Adrenal gland (tissue), 12 donors: ENCODE measurements around the gene CSNK2A2. TPM values are rescaled to one million over a fixed set of nuclear protein-coding genes. Genes with fewer than 3 reads are reported as not detected.

Experiments
- DNase-seq, 7 donors: peaks; one replicate each; pipeline ENCODE4 v3.0.0-alpha.2; 2019 to 2020
- H3K27ac ChIP-seq, 5 donors: fragments of 200-600 bp; sonication (generic) in 4 of 5; 1 replicate in 3 of 5; 2 replicates in 2 of 5; pipeline versions ENCODE4 v1.5.1 to v1.8.0; 2016 to 2020; ENCODE audit warnings: mild to moderate bottlenecking in 1 of 5
- H3K27me3 ChIP-seq: fragments of 200-600 bp; 2 replicates; pipeline ENCODE4 v1.8.0; 2021
- H3K36me3 ChIP-seq, 2 donors: fragments of 200-600 bp; replicated peaks in 1 of 2; 1 replicate in 1 of 2; 2 replicates in 1 of 2; pipeline versions ENCODE4 v1.5.1 to v1.8.0; 2018 to 2022
- H3K4me1 ChIP-seq, 2 donors: fragments of 200-600 bp; replicated peaks in 1 of 2; 1 replicate in 1 of 2; 2 replicates in 1 of 2; pipeline versions ENCODE4 v1.5.1 to v1.8.0; 2018 to 2021
- H3K4me3 ChIP-seq, 4 donors: fragments of 200-600 bp; sonication (generic) in 3 of 4; one replicate each; pipeline ENCODE4 v1.5.1; 2016 to 2018
- H3K9me3 ChIP-seq, 3 donors: fragments of 200-600 bp; sonication (generic) in 1 of 3; replicated peaks in 1 of 3; 1 replicate in 2 of 3; 2 replicates in 1 of 3; pipeline versions ENCODE4 v1.5.1 to v1.8.0; 2016 to 2021
- CTCF ChIP-seq, 6 experiments: fragments of 450-650 bp in 4 of 6; fragments of 200-600 bp in 2 of 6; sonication (generic) in 1 of 6; IDR thresholded peaks; 1 replicate in 5 of 6; 2 replicates in 1 of 6; pipeline versions ENCODE4 v1.5.1 to v1.8.0; 2016 to 2021; ENCODE audit warnings: antibody characterized with exemption in 6 of 6, mild to moderate bottlenecking in 2 of 6, moderate library complexity in 1 of 6
- POLR2A ChIP-seq, 2 donors: fragments of 450-650 bp; IDR thresholded peaks; one replicate each; pipeline ENCODE4 v1.6.1; 2017; ENCODE audit warnings: antibody characterized with exemption in 2 of 2, mild to moderate bottlenecking in 2 of 2, moderate library complexity in 1 of 2
- WGBS, 4 donors: extraction: QIAGEN DNeasy Blood & Tissue Kit in 2 of 4; methylation state at CpG; one replicate each; pipeline versions ENCODE4 v1.1.5 to v1.1.7; 2013 to 2017; 5-methylcytosine and 5-hydroxymethylcytosine counted together
- intact Hi-C, 2 donors: fragments of 100-400 bp; cut with DNase I; formaldehyde crosslinking; loops; one replicate each; pipeline versions ENCODE4 v1.14.1 to v1.15.0; 2022 to 2023
- polyA plus RNA-seq, 3 donors: library from polyadenylated mRNA; stranded (reverse); fragments of 200-250 nt in 2 of 3; fragments of 350-450 nt in 1 of 3; fragmentation: Illumina TruSeq in 1 of 3; extraction: RNeasy Lipid Tissue Mini Kit (QIAGEN cat#74804) in 1 of 3; gene quantifications; one replicate each; pipeline ENCODE4 v1.2.3, GENCODE V29; 2013 to 2014
- total RNA-seq, 9 donors: library from RNA; depleted of rRNA in 4 of 9; stranded (reverse); fragments of >200 nt in 4 of 9; fragments of 120-200 nt in 1 of 9; fragmentation: NEBNext Ultra II Directional in 1 of 9; extraction: Animal tissue kit (Norgen Biotek cat#: 25700) in 1 of 9; gene quantifications; one replicate each; pipeline versions ENCODE4 v1.1.0 to v1.2.4, GENCODE V29; 2013 to 2023
- donor health status: healthy with polysubstance abuse.
- donor health status: Bipolar disorder and iron deficiency.
- donor health status: DM: yes; HTN: yes; CAD: no.
- donor health status: DM: no; HTN: no; CAD: no.
- donor health status: DM: no; HTN: no; CAD: no.
- donor health status: DM: yes; HTN: yes; CAD: no.

Gene CSNK2A2
- total and polyA plus RNA-seq, 12 donors = 18.0 to 76.3 (median 37.7) TPM

DNA sequence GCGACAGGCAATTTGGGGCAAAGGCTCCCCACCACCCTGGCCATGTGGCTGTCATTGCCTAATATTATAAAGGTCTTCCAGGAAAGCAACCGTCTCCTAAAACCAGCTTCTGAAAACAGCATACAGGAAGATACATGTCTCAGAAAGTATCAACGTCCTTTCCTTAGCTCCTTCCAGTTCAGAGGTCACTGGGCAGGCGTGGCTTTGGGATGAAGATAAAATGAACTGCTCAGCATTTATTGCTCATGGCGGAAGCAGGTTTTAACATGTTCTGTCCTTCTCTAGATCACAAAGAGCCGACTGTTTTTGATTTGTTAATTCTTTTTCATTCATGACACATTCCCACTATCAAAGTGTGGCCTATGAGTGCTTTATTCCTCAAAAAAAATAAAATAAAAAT lies 76.8 kb downstream of the CSNK2A2 start:
- 37 to 45% (median 39%) methylated on average over 6 of the region's 6 CpGs for WGBS, 4 donors

GRCh38 chr16:58120234-58120633 lies 77.7 kb downstream of the CSNK2A2 start:
- TF ChIP-seq POLR2A (IDR thresholded peaks at IDR 0.05) = no peak
- no peak for TF ChIP-seq CTCF (IDR thresholded peaks at IDR 0.05)
- intact Hi-C loops = loop anchor here in 1 of 2 donors (5.0 kb wide), 1 partner anchor 93 kb away; the partner anchor contains the start of gene MMP15
- H3K9me3 ChIP-seq = no peaks in the 10 kb centered on the region
- no peak for DNase-seq
- peaks cover 0 to 11% of the 10 kb centered on the region in 2 donors for H3K36me3 ChIP-seq
- H3K4me1 ChIP-seq = peaks cover 23 to 66% of the 10 kb centered on the region in 2 donors
- no peaks in the 10 kb centered on the region for H3K27me3 ChIP-seq
- peak overlapping the region in 4 of 5 donors; percentile 11 to 23 (median 19) for H3K27ac ChIP-seq
- H3K4me3 ChIP-seq = no peak overlapping the region
- WGBS, 4 donors = 38 to 56% (median 45%) methylated on average over 3 of the region's 3 CpGs

More for the DNA sequence above, 76.8 kb downstream of the CSNK2A2 start:
- intact Hi-C loops = loop anchor here in 1 of 2 donors (5.0 kb wide), 1 partner anchor 94 kb away; the partner anchor contains the start of gene MMP15
- Histone ChIP-seq H3K27ac (peak overlapping the region in 2 of 5 donors; percentile 23 to 32), H3K4me3 (no peak overlapping the region), H3K9me3 (no peaks in the 10 kb centered on the region), H3K4me1 (peaks cover 23 to 68% of the 10 kb centered on the region in 2 donors), H3K27me3 (no peaks in the 10 kb centered on the region), H3K36me3 (peaks cover 0 to 2% of the 10 kb centered on the region in 2 donors)
- peak in 1 of 7 donors; percentile 62 for DNase-seq
- TF ChIP-seq POLR2A (IDR thresholded peaks at IDR 0.05) (no peak), CTCF (IDR thresholded peaks at IDR 0.05) (no peak)

DNA sequence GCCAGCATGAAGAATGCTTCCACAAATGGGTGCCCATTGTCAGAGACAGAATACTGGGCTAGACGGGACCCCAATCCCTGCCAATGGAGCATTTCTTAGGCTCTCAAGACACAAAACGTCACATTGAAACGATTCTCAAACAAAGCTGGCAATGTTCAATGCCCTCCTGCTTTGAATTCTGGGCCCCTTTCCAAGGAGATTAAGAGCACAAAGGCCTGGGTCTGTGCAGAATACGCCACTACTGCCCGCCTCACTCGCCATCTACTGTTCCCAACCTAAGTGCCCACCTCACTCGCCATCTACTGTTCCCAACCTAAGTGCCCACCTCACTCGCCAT lies 78.4 kb downstream of the CSNK2A2 start:
- no peak for DNase-seq
- no peaks in the 10 kb centered on the region for H3K27me3 ChIP-seq
- peaks cover 23 to 58% of the 10 kb centered on the region in 2 donors for H3K4me1 ChIP-seq
- H3K36me3 ChIP-seq = peaks cover 0 to 19% of the 10 kb centered on the region in 2 donors
- 71 to 81% (median 74%) methylated on average over 8 of the region's 8 CpGs for whole genome bisulfite sequencing, 4 donors
- intact Hi-C loops = no loop called here
- no peaks in the 10 kb centered on the region for H3K9me3 ChIP-seq
- no peak for TF ChIP-seq CTCF (IDR thresholded peaks at IDR 0.05)
- TF ChIP-seq POLR2A (IDR thresholded peaks at IDR 0.05) = no peak
- H3K27ac ChIP-seq = peak overlapping the region in 1 of 5 donors; percentile 58
- no peak overlapping the region for H3K4me3 ChIP-seq

DNA sequence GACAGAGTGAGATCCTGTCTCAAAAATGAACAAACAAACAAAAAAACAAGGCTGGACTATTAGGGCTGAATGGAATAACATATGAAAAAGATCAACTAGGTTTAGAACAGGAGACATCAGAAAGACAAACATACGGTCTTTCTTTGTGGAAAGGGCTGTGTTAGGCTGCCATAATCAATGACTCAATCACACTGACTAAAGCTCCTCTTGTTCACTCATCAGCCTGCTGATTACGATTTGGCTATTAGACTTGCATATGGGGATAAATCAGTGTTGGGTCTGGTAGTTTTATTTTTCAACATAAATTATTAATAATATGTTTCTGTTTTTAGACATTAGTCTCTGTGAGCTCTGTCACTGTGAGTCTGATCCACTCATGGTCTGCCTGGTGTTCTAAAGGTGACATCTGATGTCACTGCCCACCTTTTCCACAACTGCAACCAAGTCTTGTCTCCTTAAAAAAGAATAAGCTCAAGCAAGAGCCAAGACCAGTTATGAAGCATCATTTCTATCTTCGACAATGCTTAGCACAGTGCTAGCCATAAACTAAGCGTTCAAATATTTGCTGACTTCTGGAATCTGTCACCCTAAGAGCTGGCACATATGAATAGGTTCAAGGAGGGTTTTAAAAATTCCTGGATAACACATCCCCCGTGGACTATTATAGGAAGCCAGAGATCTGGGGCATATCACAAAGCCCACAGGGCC lies 79.0 kb downstream of the CSNK2A2 start:
- TF ChIP-seq CTCF (IDR thresholded peaks at IDR 0.05) = no peak
- TF ChIP-seq POLR2A (IDR thresholded peaks at IDR 0.05) = no peak
- H3K27ac ChIP-seq = peak overlapping the region in 1 of 5 donors; percentile 58
- WGBS, 4 donors = 61 to 70% (median 68%) methylated on average over 5 of the region's 5 CpGs
- DNase-seq = no peak
- intact Hi-C loops = no loop called here
- no peaks in the 10 kb centered on the region for H3K9me3 ChIP-seq
- peaks cover 0 to 24% of the 10 kb centered on the region in 2 donors for H3K36me3 ChIP-seq
- peaks cover 23 to 53% of the 10 kb centered on the region in 2 donors for H3K4me1 ChIP-seq
- H3K4me3 ChIP-seq = no peak overlapping the region
- H3K27me3 ChIP-seq = no peaks in the 10 kb centered on the region
